ENCODE results near the gene KDM5B.
"Not testable (repeated sequence)": the region's sequence is repeated elsewhere in the genome, so short reads cannot be mapped to it uniquely, and the experiment has no call there.

KDM5B gene

GRCh38 chr1:202791077-202791747 is 17.0 kb downstream of the KDM5B start:
- no peak for DNase-seq

GRCh38 chr1:202788800-202789199 is 19.4 kb downstream of the KDM5B start:
- no peak for DNase-seq

GRCh38 chr1:202786804-202787203 is 21.4 kb downstream of the KDM5B start:
- DNase-seq: no peak

GRCh38 chr1:202781180-202781579 is 27.0 kb downstream of the KDM5B start:
- no peak for DNase-seq

- no peak for DNase-seq
These were observed 38.1 kb downstream of the KDM5B start for GRCh38 chr1:202770135-202770534.

- DNase-seq: no peak
These were observed 42.5 kb downstream of the KDM5B start for GRCh38 chr1:202765721-202766120.

GRCh38 chr1:202762019-202762418 is 46.2 kb downstream of the KDM5B start:
- DNase-seq: no peak

- DNase-seq: no peak
These were observed 47.6 kb downstream of the KDM5B start for GRCh38 chr1:202760589-202760988.

- DNase-seq: no peak
These were observed 51.8 kb downstream of the KDM5B start for GRCh38 chr1:202756391-202756790.

GRCh38 chr1:202754293-202754692 is 53.9 kb downstream of the KDM5B start:
- no peak for DNase-seq

- DNase-seq: no peak
These were observed 55.4 kb downstream of the KDM5B start for GRCh38 chr1:202752774-202753173.

- no peak for DNase-seq
These were observed 57.5 kb downstream of the KDM5B start for GRCh38 chr1:202750761-202751160.

GRCh38 chr1:202750024-202750423 is 58.2 kb downstream of the KDM5B start:
- no peak for DNase-seq

GRCh38 chr1:202745323-202745888 is 62.8 kb downstream of the KDM5B start:
- no peak for DNase-seq

GRCh38 chr1:202744770-202745169 is 63.5 kb downstream of the KDM5B start:
- DNase-seq: not testable (repeated sequence)

GRCh38 chr1:202742496-202742895 is 65.7 kb downstream of the KDM5B start:
- no peak for DNase-seq

- DNase-seq: no peak
These were observed 75.0 kb downstream of the KDM5B start for GRCh38 chr1:202733251-202733650.

- no peak for DNase-seq
These were observed 79.3 kb downstream of the KDM5B start for GRCh38 chr1:202728951-202729350.

GRCh38 chr1:202725526-202725925 is 82.7 kb downstream of the KDM5B start:
- DNase-seq: no peak

GRCh38 chr1:202723708-202724107 is 84.5 kb downstream of the KDM5B start:
- no peak for DNase-seq

- DNase-seq: not testable (repeated sequence)
These were observed 85.2 kb downstream of the KDM5B start for GRCh38 chr1:202723046-202723445.

GRCh38 chr1:202716654-202717053 is 91.6 kb downstream of the KDM5B start:
- no peak for DNase-seq

GRCh38 chr1:202714202-202714601 is 94.0 kb downstream of the KDM5B start:
- not testable (repeated sequence) for DNase-seq

- peak; percentile 38 for DNase-seq
These were observed 95.1 kb downstream of the KDM5B start for GRCh38 chr1:202713110-202713509.

Data from NCI-H2029 (cell line).